ENCODE measurements around the gene SLC25A51.
A peak's percentile ranks its signal among the peaks of the same experiment; 100 is the strongest.

SLC25A51 gene

DNA sequence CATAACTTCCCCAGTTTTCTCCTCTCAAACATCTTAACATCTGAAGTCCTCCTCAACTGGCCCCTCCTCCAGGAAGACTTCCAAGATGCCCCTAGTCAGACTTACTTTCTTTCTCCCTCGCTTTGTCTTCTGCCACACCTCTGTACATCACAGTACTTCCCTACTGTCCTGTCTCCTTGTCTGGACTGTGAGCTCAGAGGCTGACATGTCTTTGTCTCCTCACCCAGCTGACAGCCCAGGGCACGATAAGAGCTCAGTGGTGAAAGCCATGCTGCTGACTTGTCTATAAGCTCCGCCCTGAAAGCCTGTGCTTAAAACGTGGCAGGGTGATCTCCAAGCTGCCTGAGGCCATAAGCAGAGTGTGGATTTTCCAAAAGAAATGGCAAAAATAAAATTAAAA lies 33.0 kb upstream of the SLC25A51 start:
- DNase-seq: no peak

- no peak for DNase-seq
Observed at GRCh38 chr9:37936376-37936775, 32.4 kb upstream of the SLC25A51 start.

DNA sequence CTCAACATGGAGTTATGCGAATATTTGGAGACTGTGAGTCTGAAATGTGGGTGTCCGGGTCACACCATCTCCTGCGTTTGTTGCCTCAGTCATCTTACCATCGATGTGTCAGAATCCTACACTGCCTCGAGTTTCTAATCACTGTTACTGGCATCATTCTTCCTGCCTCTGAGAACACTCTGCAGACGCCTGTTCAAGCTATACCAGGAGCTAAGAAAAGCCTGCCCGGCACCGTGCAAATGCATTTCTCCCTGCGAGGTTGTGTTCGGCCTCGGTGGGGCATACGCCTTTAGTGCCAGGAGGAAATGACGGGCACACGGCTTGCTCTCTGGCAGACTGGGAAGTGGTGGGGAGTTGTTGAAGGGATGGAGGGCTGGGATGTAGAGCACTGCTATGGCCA lies 31.2 kb upstream of the SLC25A51 start:
- no peak for DNase-seq

DNA sequence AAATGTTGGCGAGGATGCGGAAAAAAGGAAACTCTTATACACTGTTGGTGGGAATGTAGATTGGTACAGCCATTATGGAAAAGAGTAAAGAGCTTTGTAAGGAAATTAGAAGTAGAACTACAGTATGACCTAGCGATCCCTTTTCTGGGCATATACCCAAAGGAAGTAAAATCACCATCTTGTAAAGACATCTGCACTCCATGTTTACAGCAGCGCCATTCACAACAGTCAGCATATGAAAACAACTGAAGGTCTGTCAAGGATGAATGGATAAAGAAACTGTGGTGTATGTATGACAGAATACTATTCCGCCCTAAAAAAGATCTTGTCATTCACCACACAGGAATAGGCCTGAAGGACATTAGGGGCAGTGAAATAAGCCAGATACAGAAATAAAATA lies 27.7 kb upstream of the SLC25A51 start:
- no peak for DNase-seq

GRCh38 chr9:37929441-37929895 lies 25.5 kb upstream of the SLC25A51 start:
- no peak for DNase-seq

DNA sequence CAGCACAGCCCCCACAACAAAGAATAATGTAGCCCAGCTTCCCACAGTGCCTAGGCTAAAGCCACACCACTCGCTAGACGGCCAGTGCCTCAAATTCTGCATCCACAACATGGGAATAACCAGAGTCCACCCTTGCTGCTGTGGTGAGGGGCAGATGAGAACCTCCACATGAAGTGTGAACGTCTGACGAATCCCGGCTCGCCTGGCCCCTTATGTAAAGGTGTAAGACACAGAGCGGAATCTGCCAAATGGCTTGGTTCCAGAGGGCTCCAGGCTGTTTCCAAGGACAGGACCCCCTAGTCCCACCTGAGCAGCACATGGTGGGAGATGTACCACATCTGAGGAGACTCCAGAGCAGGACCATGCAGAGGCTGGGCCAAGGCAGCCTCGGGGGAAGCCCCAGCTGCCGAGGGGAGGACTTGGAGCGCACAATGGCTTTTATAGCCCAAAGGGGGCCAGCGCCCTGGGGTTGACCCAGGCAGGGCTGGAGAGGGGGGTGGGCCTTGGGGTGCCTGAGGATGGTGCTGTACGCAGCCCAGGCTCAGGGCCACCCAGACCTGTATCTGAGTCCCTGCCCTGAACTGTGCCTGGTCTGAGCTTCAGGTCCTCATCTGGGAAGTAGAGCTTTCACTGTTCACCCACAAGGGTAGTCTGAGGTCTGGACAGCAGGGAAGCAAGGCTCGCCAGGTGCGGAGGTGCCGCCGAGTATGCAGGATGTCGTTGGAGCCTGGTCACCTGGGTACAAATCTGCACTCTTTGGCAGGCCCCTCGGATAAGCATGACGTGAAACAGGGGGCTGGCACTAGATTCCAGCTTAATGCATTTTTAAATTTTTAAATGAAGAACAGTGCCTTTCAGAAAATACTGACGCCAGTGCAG lies 24.9 kb upstream of the SLC25A51 start:
- DNase-seq: no peak

GRCh38 chr9:37927601-37928551 lies 23.9 kb upstream of the SLC25A51 start:
- DNase-seq: no peak

GRCh38 chr9:37927132-37927531 lies 23.2 kb upstream of the SLC25A51 start:
- DNase-seq: no peak

DNA sequence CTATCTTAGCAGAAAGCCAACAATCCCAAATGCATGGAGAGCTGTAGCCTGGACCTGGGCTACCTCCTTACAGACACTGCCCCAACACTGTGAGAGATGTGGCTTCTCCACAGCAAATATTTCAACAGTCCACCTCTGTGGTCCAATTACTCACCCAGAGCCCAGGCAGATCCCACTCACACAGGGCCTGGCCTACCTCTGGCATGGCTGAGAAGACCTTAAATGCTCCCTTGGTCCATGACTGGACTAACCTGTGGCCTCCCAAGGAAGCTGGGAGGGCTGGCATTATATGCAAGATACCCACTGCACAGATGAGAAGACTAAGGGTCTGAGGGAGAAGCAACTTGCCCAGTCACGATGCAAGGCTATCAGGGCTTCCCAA lies 22.8 kb upstream of the SLC25A51 start:
- no peak for DNase-seq

- DNase-seq: peak in 1 of 5 experiments; percentile 17
Observed at GRCh38 chr9:37925786-37926736, 22.1 kb upstream of the SLC25A51 start.

GRCh38 chr9:37925006-37925405 lies 21.1 kb upstream of the SLC25A51 start:
- no peak for DNase-seq

DNA sequence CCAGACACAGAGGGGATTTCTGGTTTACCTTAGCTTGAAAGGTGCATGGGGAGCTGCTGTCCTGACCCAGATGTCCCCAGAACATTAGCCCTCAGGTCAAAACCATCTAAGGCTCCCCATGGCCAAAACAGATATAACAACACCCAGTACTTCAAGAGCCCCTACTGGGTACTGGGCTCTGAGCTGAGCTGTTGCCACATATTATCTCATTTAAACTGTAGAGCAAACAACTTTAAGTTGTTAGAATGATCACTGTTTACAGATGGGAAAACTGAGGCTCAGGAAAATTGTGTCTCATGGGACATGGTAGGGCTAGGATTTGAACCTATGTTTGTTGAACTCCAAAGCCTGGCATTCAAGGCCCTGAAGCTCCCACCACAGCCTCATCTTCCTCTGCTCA lies 20.6 kb upstream of the SLC25A51 start:
- DNase-seq: no peak

- DNase-seq: no peak
Observed at GRCh38 chr9:37923796-37924427, 20.0 kb upstream of the SLC25A51 start.

GRCh38 chr9:37923118-37923795 lies 19.3 kb upstream of the SLC25A51 start:
- no peak for DNase-seq

GRCh38 chr9:37922363-37923117 lies 18.6 kb upstream of the SLC25A51 start:
- no peak for DNase-seq

GRCh38 chr9:37921546-37922300 lies 17.8 kb upstream of the SLC25A51 start:
- no peak for DNase-seq

DNA sequence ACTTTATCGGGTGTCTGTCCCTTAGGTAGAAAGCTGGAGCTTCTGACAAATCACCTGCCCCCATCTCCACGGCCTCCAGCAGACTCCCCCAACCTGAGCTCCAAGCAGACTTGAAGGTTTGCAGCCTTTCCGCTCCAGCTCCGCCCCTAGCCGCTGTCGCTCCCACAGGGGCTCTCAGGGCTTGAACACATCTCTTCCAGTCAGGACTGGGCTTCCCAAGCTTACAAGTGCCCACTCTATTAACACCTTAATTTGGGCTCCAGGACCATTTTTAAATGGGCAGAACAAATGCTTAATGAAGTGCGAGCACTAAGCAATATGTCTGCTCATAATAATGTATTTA lies 17.2 kb upstream of the SLC25A51 start:
- no peak for DNase-seq

DNA sequence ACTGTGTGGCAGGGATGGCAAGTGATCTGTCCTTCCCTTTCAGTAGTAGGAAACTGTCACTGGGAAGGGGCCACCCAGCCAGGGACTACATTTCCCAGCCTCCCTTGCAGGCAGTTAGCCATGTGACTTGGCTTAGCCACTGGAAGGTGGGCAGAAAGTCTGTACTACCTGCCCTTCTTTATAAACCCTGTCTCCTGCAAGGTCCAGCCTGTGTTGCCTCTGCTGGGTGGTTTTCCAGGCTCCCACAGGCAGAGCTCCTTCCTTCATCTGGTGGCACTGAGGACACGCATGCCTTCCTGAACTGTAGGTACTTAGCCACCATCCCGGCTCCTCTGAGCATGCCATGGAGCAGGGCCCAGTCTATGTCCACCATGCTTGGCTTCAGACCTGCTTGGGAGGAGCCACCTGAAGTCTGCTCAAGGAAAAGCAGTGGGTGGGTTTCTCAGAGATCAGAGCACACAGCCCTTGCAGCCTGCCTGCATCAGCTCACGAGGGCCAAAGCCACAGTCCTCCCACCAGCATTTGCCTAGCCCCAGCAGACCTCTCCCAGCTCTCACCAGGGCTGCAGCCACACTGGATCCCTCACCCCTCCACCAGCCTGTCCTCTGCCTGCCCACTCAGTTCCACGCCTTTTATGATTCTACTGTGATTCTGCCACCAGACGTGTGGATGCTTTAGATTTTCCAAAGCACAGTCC lies 16.7 kb upstream of the SLC25A51 start:
- peak in 1 of 5 experiments; percentile 19 for DNase-seq

DNA sequence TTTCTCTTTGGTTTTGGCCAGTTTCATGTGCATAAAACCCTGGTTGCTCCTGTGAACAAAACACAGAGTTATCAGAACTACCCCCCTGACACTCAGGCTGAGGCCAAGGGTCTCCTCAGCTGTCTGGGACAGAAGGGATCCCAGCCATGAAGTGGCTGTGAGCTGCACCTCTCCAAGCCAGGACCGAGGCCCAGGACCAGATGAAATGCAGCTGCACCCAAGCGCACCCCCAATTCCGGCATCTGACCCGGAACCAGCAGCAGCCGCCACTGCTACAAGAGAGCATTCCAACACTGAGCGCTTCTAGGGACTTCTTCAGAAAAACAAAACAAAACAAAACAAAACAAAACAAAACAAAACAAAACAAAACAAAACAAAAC lies 16.0 kb upstream of the SLC25A51 start:
- no peak for DNase-seq

Measured in T-helper 2 cell (primary cell).